Measurements from ENCODE around the gene ALOX5.
"Not testable (repeated sequence)": the region's sequence is repeated elsewhere in the genome, so short reads cannot be mapped to it uniquely, and the experiment has no call there.

The ALOX5 gene

GRCh38 chr10:45471059-45471458 is 97.0 kb downstream of the ALOX5 start:
- DNase-seq = no peak

- no peak for DNase-seq
Observed at GRCh38 chr10:45471531-45472310, 97.7 kb downstream of the ALOX5 start.

DNA sequence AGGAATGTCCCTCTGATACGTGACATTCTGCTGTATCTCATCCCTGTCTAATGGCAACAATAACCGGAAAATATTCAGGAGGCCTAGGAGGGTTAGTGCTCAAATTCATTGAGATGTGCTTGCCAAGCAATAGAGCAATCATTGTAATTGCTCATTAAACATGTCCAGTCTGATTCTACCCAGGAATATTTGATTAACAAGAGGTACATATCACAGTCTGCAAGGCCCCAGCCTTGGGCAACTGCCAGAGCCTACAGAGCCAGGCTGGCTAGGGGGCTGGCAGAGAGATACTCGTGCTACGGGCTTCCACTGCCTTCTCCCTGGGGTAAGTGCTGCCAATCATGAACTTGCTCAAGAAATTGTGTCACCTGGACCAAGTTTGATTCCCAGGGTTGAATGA is 99.1 kb downstream of the ALOX5 start:
- no peak for DNase-seq

DNA sequence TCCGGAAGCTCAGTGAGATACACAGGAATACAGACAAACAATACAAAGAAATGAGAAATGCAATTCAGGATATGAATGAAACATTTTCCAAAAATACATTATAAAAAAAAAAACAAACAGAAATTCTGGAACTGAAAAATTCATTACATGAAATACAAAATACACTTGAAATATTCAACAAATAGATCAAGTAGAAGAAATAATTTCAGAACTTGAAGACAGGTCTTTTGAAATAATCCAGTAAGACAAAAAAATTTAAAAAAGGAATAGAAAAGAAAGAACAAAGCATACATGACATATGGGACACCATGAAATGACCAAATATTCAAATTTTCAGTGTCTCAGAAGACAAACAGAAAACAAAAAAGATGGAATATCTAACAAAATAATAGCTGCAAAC is 102.5 kb downstream of the ALOX5 start:
- DNase-seq = no peak

- no peak for DNase-seq
Observed at GRCh38 chr10:45480294-45480693, 106.3 kb downstream of the ALOX5 start.

GRCh38 chr10:45481100-45481499 is 107.1 kb downstream of the ALOX5 start:
- not testable (repeated sequence) for DNase-seq

GRCh38 chr10:45483002-45483401 is 109.0 kb downstream of the ALOX5 start:
- DNase-seq = no peak

DNA sequence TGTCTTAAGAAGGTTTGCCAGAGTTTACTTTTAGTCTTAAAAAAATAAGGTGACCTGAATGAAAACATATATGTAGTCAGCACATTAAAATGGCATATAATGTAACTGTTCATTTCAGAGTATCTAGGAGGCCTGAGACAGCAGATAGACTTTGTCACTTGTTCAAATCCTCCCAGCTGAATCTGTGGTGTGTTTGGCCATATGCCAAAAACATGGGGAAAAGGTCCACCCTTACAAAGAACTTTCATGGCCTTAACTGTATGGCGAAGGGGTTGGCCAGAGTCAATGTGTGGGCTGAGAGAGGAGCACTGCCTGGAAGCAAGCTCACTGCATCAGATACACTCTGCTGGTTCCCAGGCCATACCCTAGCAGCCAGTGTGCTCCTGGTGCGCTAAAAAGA is 113.7 kb downstream of the ALOX5 start:
- no peak for DNase-seq

DNA sequence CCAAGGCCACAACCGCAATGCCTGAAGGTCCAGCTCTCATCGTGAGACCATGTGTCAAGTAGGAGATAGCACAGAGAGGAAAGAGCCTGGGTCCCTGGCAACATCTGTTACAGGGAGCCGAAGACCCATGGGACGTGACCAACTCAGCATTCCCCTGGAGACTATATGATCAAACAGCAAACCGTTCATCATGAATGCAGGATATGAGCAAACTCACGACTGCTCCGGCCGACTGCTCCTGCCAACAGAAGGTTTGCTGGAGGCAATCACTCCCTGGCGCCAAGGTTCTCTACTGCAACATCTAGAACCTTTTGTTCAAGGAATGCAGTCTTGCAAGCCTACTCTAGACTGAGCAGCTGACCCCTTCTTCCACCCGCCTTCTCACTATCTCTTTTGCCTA is 114.3 kb downstream of the ALOX5 start:
- DNase-seq = no peak

DNA sequence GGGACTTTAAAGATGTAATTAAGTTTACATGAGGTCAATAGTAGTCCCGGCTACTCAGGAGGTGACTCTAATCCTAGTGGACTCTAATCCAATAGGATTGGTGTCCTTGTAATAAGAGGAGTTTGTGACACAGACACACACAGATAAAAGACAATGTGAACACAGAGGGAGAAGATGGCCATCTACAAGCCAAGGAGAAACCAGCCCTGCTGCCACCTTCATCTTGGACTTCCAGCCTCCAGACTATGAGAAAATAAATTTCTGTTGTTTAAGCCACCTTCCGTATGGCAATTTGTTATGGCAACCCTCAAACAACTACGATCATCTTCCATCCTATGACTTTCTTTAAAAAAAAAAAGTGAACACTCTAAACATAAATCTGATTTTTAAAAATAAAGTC is 116.3 kb downstream of the ALOX5 start:
- no peak for DNase-seq

GRCh38 chr10:45491061-45491460 is 117.0 kb downstream of the ALOX5 start:
- DNase-seq = no peak

Data from right hindlimb (tissue), 1 donor.